ENCODE data around the gene TYMP. TPM values are rescaled to one million over a fixed set of nuclear protein-coding genes. Genes with fewer than 3 reads are reported as not detected.
"Not testable (repeated sequence)": the region's sequence is repeated elsewhere in the genome, so short reads cannot be mapped to it uniquely, and the experiment has no call there.

TYMP gene
- total RNA-seq, 2 experiments from 2014 or later = 75.7 to 76.8 TPM

DNA sequence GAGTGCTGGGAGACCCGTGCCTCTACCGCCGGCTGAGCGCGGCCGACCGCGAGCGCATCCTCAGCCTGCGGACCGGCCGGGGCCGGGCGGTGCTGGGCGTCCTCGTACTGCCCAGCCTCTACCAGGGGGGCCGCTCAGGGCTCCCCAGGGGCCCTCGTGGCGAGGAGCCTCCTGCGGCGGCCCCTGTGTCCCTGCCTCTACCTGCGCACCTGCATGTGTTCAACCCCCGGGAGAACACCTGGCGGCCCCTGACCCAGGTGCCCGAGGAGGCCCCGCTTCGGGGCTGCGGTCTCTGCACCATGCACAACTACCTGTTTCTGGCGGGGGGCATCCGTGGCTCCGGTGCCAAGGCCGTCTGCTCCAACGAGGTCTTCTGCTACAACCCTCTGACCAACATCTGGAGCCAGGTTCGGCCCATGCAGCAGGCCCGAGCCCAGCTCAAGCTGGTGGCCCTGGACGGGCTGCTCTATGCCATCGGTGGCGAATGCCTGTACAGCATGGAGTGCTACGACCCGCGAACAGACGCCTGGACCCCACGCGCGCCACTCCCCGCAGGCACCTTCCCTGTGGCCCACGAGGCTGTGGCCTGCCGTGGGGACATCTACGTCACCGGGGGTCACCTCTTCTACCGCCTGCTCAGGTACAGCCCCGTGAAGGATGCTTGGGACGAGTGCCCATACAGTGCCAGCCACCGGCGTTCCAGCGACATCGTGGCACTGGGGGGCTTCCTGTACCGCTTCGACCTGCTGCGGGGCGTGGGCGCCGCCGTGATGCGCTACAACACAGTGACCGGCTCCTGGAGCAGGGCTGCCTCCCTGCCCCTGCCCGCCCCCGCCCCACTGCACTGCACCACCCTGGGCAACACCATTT, 19.3 kb upstream of the TYMP start:
- no peaks in the 10 kb centered on the region for H3K27me3 Mint-ChIP-seq
- peak overlapping the region; percentile 82 for H3K4me3 Mint-ChIP-seq
- peak overlapping the region; percentile 89 for H3K27ac Mint-ChIP-seq
- no peak for DNase-seq
- H3K4me1 Mint-ChIP-seq = peaks cover 35% of the 10 kb centered on the region
- H3K36me3 Mint-ChIP-seq = peaks cover 11% of the 10 kb centered on the region
- no peaks in the 10 kb centered on the region for H3K9me3 Mint-ChIP-seq

DNA sequence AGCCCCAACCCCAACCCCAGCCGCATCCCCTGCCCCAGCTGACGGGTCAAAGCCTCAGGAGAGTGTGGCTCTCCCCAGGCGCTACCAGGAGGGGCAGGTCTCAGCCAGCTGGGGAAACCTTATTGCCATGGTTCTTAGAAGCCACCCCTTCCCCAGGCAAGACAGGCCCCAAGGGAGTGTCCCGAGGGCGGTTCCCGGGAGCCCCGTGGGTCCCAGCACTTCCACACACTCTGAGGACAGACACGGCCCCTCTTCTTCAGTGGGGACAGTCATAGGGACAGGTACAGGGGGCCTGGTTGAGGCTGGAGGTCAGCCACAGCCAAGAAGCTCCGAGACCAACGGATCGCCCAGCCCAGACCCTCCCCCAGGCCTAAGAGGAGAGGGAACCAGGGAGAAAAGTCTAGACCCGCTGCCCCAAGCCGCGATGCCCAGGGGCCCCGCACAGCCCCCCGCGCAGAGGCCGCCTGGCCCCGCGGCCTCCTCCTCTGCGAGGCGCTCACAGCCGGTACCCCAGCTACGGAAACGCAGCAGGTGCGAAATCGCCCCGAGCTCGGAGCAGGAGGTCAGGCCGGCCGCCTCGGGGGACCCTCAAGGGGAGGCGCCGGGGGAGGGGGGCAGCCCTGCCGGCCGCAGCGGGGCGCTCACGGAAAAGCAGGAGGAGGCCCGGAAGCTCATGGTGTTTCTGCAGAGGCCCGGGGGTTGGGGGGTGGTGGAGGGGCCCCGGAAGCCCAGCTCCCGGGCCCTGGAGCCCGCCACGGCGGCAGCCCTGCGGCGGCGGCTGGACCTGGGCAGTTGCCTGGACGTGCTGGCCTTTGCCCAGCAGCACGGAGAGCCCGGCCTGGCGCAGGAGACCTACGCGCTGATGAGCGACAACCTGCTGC, 18.5 kb upstream of the TYMP start:
- peak; percentile 69 for DNase-seq
- Mint-ChIP-seq H3K36me3 (peaks cover 11% of the 10 kb centered on the region), H3K27me3 (no peaks in the 10 kb centered on the region), H3K4me3 (peak overlapping the region; percentile 81), H3K27ac (peak overlapping the region; percentile 84), H3K4me1 (peaks cover 38% of the 10 kb centered on the region), H3K9me3 (no peaks in the 10 kb centered on the region)

DNA sequence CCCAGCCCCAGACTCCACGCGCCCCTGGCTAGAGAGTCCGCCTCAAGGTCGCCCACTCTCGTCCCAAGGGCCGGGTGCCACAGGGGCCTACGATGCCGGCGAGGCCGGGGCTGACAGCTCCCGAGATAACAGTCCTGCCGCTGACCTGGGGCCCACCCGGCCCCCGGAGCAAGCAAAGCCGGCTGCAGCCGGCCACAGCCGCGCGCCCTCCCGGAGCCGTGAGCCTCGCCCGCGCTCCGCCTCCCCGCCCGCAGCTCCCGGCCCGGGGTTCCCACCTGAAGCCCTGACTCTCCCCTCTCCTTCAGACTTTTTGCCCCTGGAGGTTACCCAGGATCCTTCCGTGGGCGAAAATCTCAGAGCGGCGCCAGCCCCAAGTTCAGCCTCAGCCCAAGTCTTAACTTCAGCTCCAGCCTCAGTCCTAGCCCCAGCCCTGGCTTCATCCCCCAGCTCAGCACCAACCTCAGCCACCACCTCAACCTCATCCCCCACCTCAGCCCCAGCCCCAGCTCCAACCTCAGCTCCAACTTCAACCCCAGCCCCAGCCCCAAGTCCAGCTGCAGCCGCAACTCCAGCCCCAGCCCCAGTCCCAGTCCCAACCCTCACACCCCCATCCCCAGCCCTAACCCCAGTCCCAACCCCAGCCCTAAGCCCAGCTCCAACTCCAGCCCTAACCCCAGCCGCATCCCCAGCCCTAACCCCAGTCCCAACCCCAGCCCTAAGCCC, 17.6 kb upstream of the TYMP start:
- H3K36me3 Mint-ChIP-seq = peaks cover 14% of the 10 kb centered on the region
- no peaks in the 10 kb centered on the region for H3K27me3 Mint-ChIP-seq
- no peak for DNase-seq
- peak overlapping the region; percentile 81 for H3K4me3 Mint-ChIP-seq
- peaks cover 2% of the 10 kb centered on the region for H3K9me3 Mint-ChIP-seq
- peaks cover 41% of the 10 kb centered on the region for H3K4me1 Mint-ChIP-seq
- H3K27ac Mint-ChIP-seq = peak overlapping the region; percentile 86

DNA sequence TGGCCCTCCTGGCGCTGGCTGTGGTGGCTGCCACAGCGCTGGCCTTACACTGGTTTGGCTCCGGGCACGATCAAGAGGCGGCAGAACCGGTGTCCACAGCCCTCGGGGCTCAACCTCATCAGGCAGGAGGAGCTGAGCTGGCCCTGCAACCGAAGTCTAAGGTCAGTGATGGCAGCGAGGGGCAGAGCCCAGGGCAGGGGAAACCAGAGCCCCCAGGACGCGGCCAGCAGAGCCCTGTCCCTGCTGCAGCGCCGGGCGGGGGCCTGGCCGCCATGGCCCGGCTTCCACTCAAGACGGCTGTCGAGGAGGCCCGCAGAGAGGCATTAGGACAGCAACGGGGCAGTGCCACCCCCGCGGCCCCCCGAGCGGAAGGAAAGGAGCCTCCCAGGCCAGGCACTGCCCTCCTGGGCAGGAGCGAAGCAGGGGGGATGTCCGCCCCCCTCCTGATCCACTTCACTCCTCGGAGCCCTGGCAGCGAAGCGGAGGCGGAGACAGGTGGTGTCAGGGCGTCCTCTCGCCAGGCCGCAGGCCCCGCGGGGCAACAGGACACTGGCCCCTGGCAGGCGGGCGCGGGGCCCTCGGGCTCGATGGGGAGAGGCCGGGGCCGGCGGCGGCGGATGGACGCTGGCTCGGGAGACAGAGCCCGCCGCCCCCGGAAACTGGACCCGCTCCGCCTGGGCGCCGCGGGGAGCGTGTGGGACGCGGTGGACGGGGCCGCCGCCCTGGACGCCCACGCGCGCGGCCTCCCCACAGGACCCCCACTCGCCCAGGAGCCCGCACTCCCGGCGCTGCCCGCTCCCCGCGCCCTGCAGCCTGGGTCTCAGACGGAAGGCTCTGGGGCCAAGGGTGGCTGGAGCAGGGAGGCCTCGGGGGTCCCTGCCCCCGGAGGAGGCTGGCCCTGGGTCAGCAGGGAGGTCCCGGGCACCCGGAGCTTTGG, 16.8 kb upstream of the TYMP start:
- Mint-ChIP-seq H3K9me3 (peaks cover 4% of the 10 kb centered on the region), H3K4me1 (peaks cover 49% of the 10 kb centered on the region), H3K36me3 (peaks cover 21% of the 10 kb centered on the region), H3K27ac (peak overlapping the region; percentile 89), H3K4me3 (peak overlapping the region; percentile 53), H3K27me3 (no peaks in the 10 kb centered on the region)
- no peak for DNase-seq

DNA sequence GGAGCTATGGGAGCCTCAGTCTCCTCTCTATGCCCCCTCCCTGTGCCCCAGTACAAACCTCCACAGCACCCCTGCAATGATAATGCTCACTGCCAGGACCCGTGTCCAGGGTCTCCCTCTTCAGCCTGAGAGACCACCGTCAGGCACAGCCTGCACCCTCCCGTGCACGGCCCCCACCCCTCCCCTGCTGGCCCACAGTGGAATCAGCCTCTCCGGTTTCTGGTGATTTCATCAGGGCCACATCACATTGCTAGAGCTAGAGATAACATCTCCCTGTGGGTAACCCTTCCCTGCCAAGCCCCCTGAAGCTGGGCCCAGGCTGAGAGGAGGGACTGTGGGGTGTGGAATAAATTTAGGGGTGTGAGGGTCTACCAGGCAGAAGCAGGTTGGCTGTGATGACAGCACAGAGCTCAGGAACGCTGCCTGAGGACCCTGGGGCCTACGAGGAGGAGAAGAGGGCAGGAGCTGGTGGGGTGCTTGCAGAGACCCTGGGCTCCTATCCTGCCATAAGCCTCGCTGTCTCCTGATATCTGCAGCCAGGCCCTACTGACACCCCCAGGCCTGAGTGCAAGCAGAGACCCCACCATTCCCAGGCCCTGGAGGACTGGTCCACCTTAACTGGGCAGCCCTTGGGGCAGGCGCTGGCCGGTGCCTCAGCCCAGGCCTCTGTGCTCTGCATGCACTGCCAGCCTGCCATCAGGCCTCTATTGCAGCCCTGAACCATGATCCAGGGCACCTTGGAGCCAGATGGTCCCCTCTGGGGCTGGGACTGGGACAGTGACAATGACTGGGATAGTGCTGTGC, 15.9 kb upstream of the TYMP start, which contains the start of gene KLHDC7B:
TSS of gene KLHDC7B (plus strand) at position 378 of the 804 bp plus-strand sequence. CDS start at position 723, 345 bp downstream.
- H3K36me3 Mint-ChIP-seq = peaks cover 26% of the 10 kb centered on the region
- no peaks in the 10 kb centered on the region for H3K27me3 Mint-ChIP-seq
- H3K27ac Mint-ChIP-seq = peak within 1 kb of the TSS; percentile 89
- peaks cover 4% of the 10 kb centered on the region for H3K9me3 Mint-ChIP-seq
- H3K4me1 Mint-ChIP-seq = peaks cover 56% of the 10 kb centered on the region
- DNase-seq = peak; percentile 53
- H3K4me3 Mint-ChIP-seq = peak within 1 kb of the TSS; percentile 62

DNA sequence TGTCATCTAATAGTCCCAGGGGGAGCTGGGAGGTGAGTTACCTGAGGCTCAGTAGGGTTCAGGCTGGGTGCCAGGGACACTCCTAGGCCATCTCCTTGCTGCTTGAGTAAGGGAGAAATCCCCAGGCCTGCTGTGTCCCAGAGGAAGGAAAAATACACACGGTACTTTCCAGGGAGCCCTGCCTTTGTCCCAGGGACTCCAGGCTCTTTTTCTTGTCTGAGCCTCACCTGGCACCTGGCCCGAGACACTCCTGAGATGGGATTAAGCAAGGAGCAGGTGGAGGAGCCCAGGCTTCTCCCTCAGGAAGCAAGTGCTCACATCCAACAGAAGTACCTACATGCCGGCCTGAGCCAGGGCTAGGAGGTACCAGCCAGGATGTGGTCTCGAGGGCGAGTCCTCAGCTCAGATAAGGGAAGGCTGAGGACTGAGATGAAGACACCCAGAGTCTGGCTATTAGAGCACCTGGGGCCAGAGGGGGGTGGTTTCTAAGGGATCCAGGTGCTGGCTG, 15.0 kb upstream of the TYMP start:
- H3K27ac Mint-ChIP-seq = peak overlapping the region; percentile 89
- DNase-seq = peak; percentile 33

DNA sequence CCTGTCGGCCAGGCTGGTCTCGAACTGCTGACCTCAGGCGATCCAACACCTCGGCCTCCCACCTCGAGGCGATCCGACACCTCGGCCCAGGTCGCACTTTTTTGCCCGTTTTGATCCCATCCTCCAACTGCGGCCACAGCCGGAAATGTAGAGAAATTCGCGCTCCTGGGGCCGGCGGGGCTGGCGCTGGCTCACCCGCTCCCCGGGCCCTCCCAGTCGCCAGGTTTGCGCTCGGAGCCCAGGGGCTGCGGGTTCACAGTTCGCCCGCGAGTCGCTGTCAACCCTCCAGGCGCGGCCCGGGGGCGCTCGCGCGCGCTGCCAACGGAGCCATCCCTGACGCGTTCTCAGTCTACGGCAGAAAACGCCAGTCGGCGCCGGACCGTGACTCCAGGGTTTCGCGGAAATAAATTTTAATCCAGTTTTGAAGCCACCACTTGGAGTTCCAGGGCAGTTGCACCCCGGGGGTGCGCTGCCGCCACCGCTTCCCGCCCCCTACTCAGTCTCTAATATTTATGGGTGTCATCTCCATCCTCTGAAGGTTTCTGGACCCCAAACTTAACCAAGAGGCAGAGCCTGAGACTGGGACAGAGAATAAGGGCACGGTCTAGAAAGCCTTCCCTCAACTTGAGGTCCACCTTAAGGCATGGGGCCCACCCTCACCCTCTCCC, 14.4 kb upstream of the TYMP start:
- H3K4me3 Mint-ChIP-seq = peak overlapping the region; percentile 48
- peaks cover 58% of the 10 kb centered on the region for H3K4me1 Mint-ChIP-seq
- no peaks in the 10 kb centered on the region for H3K27me3 Mint-ChIP-seq
- peaks cover 20% of the 10 kb centered on the region for H3K36me3 Mint-ChIP-seq
- H3K27ac Mint-ChIP-seq = peak overlapping the region; percentile 89
- H3K9me3 Mint-ChIP-seq = peaks cover 4% of the 10 kb centered on the region
- peak; percentile 91 for DNase-seq

More for the DNA sequence above, 15.0 kb upstream of the TYMP start:
- Mint-ChIP-seq H3K36me3 (peaks cover 22% of the 10 kb centered on the region), H3K27me3 (no peaks in the 10 kb centered on the region), H3K4me3 (peak overlapping the region; percentile 48), H3K9me3 (peaks cover 4% of the 10 kb centered on the region), H3K4me1 (peaks cover 54% of the 10 kb centered on the region)

DNA sequence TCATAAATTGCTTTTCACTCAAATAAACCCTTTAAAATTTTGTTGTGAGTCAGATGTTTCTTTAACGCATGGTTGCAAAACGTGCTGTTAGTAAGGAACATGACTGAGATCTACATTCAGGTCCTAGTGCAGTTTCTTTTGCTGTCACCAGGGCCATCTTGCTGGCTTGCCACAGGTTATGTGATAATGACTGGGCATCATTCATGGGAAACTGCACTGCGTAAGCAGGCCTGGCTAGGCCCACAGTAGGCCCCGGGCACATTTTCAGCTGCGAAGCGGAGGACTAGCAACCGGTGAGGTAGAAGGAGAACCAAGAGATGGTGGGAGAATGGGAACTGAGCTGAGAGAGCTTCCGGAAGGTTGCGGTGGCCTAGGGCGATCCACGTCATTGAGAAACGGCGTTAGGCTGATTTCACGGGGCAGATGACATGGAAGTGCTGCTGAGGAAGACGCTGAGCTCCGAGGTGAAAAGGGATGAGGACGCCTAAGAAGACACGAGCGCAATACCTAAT, 12.7 kb upstream of the TYMP start:
- H3K9me3 Mint-ChIP-seq = peaks cover 7% of the 10 kb centered on the region
- H3K36me3 Mint-ChIP-seq = peaks cover 27% of the 10 kb centered on the region
- peaks cover 68% of the 10 kb centered on the region for H3K4me1 Mint-ChIP-seq
- peak overlapping the region; percentile 40 for H3K4me3 Mint-ChIP-seq
- DNase-seq = no peak
- H3K27me3 Mint-ChIP-seq = no peaks in the 10 kb centered on the region
- H3K27ac Mint-ChIP-seq = peak overlapping the region; percentile 98

DNA sequence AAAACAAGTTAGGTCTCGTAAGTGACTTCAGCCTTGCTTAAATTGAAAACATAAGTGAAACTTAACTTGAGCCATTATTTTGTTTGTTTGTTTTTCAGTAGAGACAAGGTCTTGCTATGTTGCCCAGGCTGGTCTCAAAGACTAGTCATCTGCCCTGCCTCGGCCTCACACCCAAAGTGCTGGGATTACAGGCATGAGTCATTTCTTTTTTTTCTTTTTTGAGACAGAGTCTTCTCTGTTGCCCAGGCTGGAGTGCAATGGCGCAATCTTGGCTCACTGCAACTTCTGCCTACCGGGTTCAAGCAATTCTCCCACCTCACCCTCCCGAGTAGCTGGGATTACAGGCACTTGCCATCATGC, 11.8 kb upstream of the TYMP start:
- not testable (repeated sequence) for H3K4me3 Mint-ChIP-seq, H3K27me3 Mint-ChIP-seq, H3K9me3 Mint-ChIP-seq
- peak; percentile 37 for DNase-seq
- Mint-ChIP-seq H3K4me1 (peaks cover 70% of the 10 kb centered on the region), H3K36me3 (peaks cover 30% of the 10 kb centered on the region), H3K27ac (peak overlapping the region; percentile 98)

DNA sequence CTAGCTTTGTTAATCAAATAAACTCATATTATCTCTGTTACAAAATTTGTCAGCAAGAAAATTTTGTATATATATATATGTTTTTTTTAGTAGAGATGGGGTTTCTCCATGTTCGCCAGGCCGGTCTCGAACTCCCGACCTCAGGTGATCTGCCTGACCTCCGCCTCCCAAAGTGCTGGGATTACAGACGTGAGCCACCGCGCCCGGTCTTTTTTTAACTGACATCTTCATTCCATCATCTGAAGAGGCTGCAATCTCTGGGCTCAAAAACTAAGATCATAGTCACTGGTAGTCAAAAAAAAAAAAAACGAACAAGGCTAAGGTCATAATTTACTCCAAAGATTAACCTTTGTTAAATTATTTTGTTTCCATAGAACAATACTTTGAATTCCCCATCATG, 10.6 kb upstream of the TYMP start:
- no peak for DNase-seq
- Mint-ChIP-seq H3K4me3 (peak overlapping the region; percentile 32), H3K4me1 (peaks cover 65% of the 10 kb centered on the region), H3K36me3 (peaks cover 30% of the 10 kb centered on the region), H3K9me3 (peaks cover 7% of the 10 kb centered on the region), H3K27ac (peak overlapping the region; percentile 98), H3K27me3 (no peaks in the 10 kb centered on the region)

DNA sequence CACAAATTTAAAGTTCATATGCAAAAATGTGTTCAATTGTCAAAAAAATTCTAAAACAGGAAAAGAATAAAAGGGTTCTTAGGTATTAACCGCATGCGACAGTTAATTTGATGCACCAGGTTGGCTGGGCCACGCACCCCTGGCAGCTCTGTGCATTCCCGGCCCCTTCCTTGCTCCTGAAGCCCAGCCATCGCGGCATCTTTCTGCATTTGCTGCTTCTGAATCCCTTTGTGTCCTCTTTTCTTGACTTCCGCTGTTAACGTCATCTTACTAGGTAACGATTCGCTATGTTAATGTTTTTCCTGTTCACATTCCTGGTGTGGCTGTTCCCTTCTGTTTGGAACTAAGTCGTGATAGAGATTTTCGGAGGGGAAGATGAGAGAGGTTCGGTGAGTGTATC, 8.0 kb upstream of the TYMP start:
- peak overlapping the region; percentile 100 for H3K27ac Mint-ChIP-seq

DNA sequence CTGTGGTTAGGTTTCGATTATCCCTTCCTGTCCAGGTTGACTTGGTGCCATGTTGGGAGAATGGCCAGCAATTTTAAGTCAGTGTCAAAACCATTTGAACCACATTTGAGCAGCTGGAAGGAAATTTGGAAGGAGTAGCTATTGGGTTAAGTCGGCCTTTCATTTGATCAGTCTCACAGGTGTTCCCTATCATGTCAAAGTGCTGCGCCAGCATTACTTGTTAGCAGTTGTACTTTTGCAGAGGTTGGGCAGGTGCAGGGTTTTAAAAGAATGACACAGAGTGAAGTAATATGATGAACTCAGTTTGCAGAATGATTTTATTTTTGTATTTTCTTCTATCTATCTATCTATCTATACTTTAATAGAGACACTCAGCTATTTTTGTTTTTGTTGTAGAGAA, 6.4 kb upstream of the TYMP start:
- DNase-seq = no peak
- Mint-ChIP-seq H3K27ac (peak overlapping the region; percentile 60), H3K27me3 (peaks cover 7% of the 10 kb centered on the region), H3K36me3 (peaks cover 20% of the 10 kb centered on the region), H3K9me3 (peaks cover 3% of the 10 kb centered on the region), H3K4me3 (no peak overlapping the region), H3K4me1 (peaks cover 58% of the 10 kb centered on the region)

More for the DNA sequence above, 8.0 kb upstream of the TYMP start:
- no peak for DNase-seq
- Mint-ChIP-seq H3K36me3 (peaks cover 34% of the 10 kb centered on the region), H3K27me3 (peaks cover 5% of the 10 kb centered on the region), H3K9me3 (peaks cover 7% of the 10 kb centered on the region), H3K4me1 (peaks cover 68% of the 10 kb centered on the region), H3K4me3 (peak overlapping the region; percentile 42)
